CD4-positive, alpha-beta memory T cell (primary cell): ENCODE results near the gene CAMTA1. TPM values are rescaled to one million over a fixed set of nuclear protein-coding genes. Genes with fewer than 3 reads are reported as not detected.

Experiments used
- CTCF ChIA-PET: fragments of 350-600 bp; sonication (Branson Sonifier 250); formaldehyde crosslinking; loops from one replicate; lab custom pipeline; 2021; ENCODE audit warnings: inconsistent platforms; ENCODE audit not compliant: partially characterized antibody; lab: Charles Lee
- POLR2A ChIA-PET: fragments of 350-600 bp; sonication (Branson Sonifier 250); formaldehyde crosslinking; loops from one replicate; lab custom pipeline; 2021; ENCODE audit not compliant: partially characterized antibody; lab: Charles Lee
- DNase-seq, 5 donors: peaks; one replicate each; pipeline versions ENCODE4 v3.0.0 to v3.0.0-alpha.2; 2020 to 2022; ENCODE audit warnings: mixed read lengths in 1 of 5
- H3K27ac ChIP-seq: one replicate; pipeline ENCODE4 v1.7.0; 2013; ENCODE audit warnings: low read depth, low read length
- H3K27me3 ChIP-seq: 2 replicates; pipeline ENCODE4 v1.7.0; 2013; ENCODE audit warnings: mild to moderate bottlenecking, low read length, moderate library complexity; ENCODE audit not compliant: insufficient read depth
- H3K36me3 ChIP-seq: 2 replicates; pipeline ENCODE4 v1.7.0; 2013; ENCODE audit warnings: mild to moderate bottlenecking, low read length, moderate library complexity; ENCODE audit not compliant: insufficient read depth
- H3K4me1 ChIP-seq: 2 replicates; pipeline ENCODE4 v1.7.0; 2013; ENCODE audit warnings: mild to moderate bottlenecking, low read length, moderate library complexity; ENCODE audit not compliant: insufficient read depth
- H3K4me3 ChIP-seq, 2 donors: one replicate each; pipeline ENCODE4 v1.7.0; 2013; ENCODE audit warnings: low read length in 2 of 2, mild to moderate bottlenecking in 1 of 2
- H3K9me3 ChIP-seq, 2 donors: one replicate each; pipeline ENCODE4 v1.7.0; 2013; ENCODE audit warnings: low read length in 2 of 2, control low read depth in 1 of 2; ENCODE audit not compliant: control insufficient read depth in 1 of 2
- H3K27ac Mint-ChIP-seq, 7 donors: one replicate each; pipeline ENCODE4 v1.8.0; 2020 to 2021; ENCODE audit warnings: mixed read lengths in 7 of 7, mild to moderate bottlenecking in 6 of 7, inconsistent platforms in 3 of 7, moderate library complexity in 3 of 7
- H3K27me3 Mint-ChIP-seq, 2 donors: one replicate each; pipeline ENCODE4 v1.8.0; 2020 to 2021; ENCODE audit warnings: mixed read lengths in 2 of 2
- H3K36me3 Mint-ChIP-seq, 2 donors: one replicate each; pipeline ENCODE4 v1.8.0; 2020 to 2021; ENCODE audit warnings: mixed read lengths in 2 of 2, inconsistent platforms in 1 of 2, mild to moderate bottlenecking in 1 of 2
- H3K4me1 Mint-ChIP-seq, 4 donors: one replicate each; pipeline ENCODE4 v1.8.0; 2020 to 2021; ENCODE audit warnings: mixed read lengths in 4 of 4, mild to moderate bottlenecking in 1 of 4
- H3K4me3 Mint-ChIP-seq, 8 donors: one replicate each; pipeline ENCODE4 v1.8.0; 2020 to 2021; ENCODE audit warnings: mixed read lengths in 8 of 8, mild to moderate bottlenecking in 7 of 8, moderate library complexity in 6 of 8, inconsistent platforms in 3 of 8
- H3K9me3 Mint-ChIP-seq, 8 donors: one replicate each; pipeline ENCODE4 v1.8.0; 2020 to 2021; ENCODE audit warnings: mixed read lengths in 8 of 8, mild to moderate bottlenecking in 5 of 8, inconsistent platforms in 3 of 8, moderate library complexity in 1 of 8
- intact Hi-C: fragments of 100-400 bp; cut with micrococcal nuclease; formaldehyde crosslinking; loops from one replicate; pipeline ENCODE4 v1.15.1; 2023
- polyA plus RNA-seq, 2 donors: library from polyadenylated mRNA; unstranded; fragments of 300-500 nt; fragmentation: Illumina TruSeq; gene quantifications; one replicate each; pipeline ENCODE4 v1.2.3, GENCODE V29; 2021
- total RNA-seq, 2 experiments: library from RNA; stranded (reverse); gene quantifications; one replicate each; pipeline ENCODE4 v1.2.3, GENCODE V29; 2021

The CAMTA1 gene
- total and polyA plus RNA-seq, 4 experiments from 2014 or later: 39.1 to 118 (median 59.9) TPM

- CTCF ChIA-PET: no interaction called here
- no peak overlapping the region for H3K4me3 Mint-ChIP-seq
- no peak overlapping the region for H3K27ac Mint-ChIP-seq
Observed at GRCh38 chr1:7046891-7047290, 261.6 kb downstream of the CAMTA1 start.

DNA sequence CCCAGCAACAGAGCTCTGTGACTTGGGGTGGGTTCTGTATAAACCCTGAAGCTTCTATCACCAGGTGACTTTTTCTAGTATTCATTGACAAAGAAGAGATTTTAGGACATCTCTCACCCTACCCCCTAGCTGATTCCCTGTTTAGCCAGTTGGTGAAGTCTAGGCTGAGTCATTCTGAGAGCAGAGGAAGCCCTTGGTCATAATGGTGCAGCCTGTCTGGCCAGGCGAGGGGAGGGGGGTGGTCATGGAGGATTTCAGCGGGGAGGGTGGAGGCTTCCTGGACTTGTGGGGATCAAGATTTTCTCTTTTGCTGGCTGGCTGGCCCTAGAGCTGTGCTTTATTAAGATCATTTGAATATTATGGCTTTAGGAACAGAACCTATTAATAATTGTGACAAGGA, 262.6 kb downstream of the CAMTA1 start:
- no peaks in the 10 kb centered on the region for H3K27me3 ChIP-seq
- no peak overlapping the region for H3K27ac ChIP-seq
- CTCF ChIA-PET: interaction anchor here (1.5 kb wide), 1 partner anchor 22 kb away, joined by 4 read pairs; no protein-coding TSS in a partner anchor
- Mint-ChIP-seq H3K27me3 (peaks cover 7 to 15% of the 10 kb centered on the region in 2 donors), H3K4me1 (no peaks in the 10 kb centered on the region), H3K27ac (peak overlapping the region in 1 of 7 donors; percentile 13), H3K9me3 (peaks cover 0 to 2% (median 0%) of the 10 kb centered on the region in 8 donors), H3K4me3 (no peak overlapping the region), H3K36me3 (no peaks in the 10 kb centered on the region)
- no peak overlapping the region for H3K4me3 ChIP-seq
- no peaks in the 10 kb centered on the region for H3K4me1 ChIP-seq
- intact Hi-C loops: no loop called here
- POLR2A ChIA-PET: no interaction called here
- no peak for DNase-seq
- H3K36me3 ChIP-seq: no peaks in the 10 kb centered on the region
- no peaks in the 10 kb centered on the region for H3K9me3 ChIP-seq

More at GRCh38 chr1:7046891-7047290, 261.6 kb downstream of the CAMTA1 start:
- no peak for DNase-seq
- Mint-ChIP-seq H3K27me3 (peaks cover 4 to 10% of the 10 kb centered on the region in 2 donors), H3K36me3 (no peaks in the 10 kb centered on the region), H3K4me1 (no peaks in the 10 kb centered on the region), H3K9me3 (peaks cover 0 to 2% (median 0%) of the 10 kb centered on the region in 8 donors)
- Histone ChIP-seq H3K4me3 (no peak overlapping the region), H3K27ac (no peak overlapping the region), H3K4me1 (no peaks in the 10 kb centered on the region), H3K9me3 (no peaks in the 10 kb centered on the region), H3K27me3 (no peaks in the 10 kb centered on the region), H3K36me3 (no peaks in the 10 kb centered on the region)
- POLR2A ChIA-PET: no interaction called here
- intact Hi-C loops: no loop called here

- H3K4me1 Mint-ChIP-seq: no peaks in the 10 kb centered on the region
- Histone ChIP-seq H3K36me3 (no peaks in the 10 kb centered on the region), H3K4me3 (no peak overlapping the region), H3K27ac (no peak overlapping the region), H3K27me3 (no peaks in the 10 kb centered on the region), H3K9me3 (no peaks in the 10 kb centered on the region), H3K4me1 (no peaks in the 10 kb centered on the region)
- intact Hi-C loops: no loop called here
- no peak overlapping the region for H3K27ac Mint-ChIP-seq
- H3K27me3 Mint-ChIP-seq: peaks cover 11 to 17% of the 10 kb centered on the region in 2 donors
- H3K36me3 Mint-ChIP-seq: no peaks in the 10 kb centered on the region
- DNase-seq: no peak
- no peak overlapping the region for H3K4me3 Mint-ChIP-seq
- CTCF ChIA-PET: interaction anchor here (1.5 kb wide), 1 partner anchor 22 kb away, joined by 4 read pairs; no protein-coding TSS in a partner anchor
- POLR2A ChIA-PET: no interaction called here
- H3K9me3 Mint-ChIP-seq: peaks cover 0 to 2% (median 0%) of the 10 kb centered on the region in 8 donors
Observed at GRCh38 chr1:7048395-7048794, 263.1 kb downstream of the CAMTA1 start.

DNA sequence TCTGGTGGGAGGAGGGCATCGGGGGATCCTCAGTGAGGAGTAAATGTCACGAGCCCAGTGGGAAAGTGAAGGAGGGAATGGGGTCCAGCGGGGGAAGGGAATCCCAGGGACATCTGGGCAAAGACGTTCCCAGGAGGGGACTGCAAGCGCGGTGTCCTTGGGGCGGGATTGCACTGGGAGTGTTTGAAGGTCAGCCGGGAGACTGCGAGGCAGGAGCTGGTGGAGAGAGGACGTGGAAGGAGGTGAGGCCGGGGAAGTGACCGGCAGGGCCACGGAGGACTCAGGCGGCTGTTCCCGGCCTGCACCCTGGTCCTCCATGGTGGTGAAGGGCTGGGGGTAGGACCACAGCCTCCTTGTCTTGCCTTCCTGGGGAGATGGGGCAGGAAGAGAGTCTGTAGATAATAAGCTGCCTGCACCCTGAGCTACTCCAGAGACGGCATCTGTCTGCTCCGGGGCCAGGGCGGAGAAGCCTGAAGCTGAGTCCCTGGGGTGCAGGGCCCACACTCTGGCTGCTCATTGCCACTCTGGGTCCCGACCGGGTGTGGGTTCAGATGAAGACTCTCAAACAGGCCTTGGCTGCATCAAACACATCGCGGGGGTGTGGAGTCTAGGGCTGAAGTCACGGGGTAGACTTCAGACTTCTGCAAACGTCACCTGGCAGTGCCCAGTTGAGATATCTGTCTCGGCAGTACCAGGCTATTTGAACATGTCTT, 264.8 kb downstream of the CAMTA1 start:
- Mint-ChIP-seq H3K9me3 (peaks cover 0 to 2% (median 0%) of the 10 kb centered on the region in 8 donors), H3K27me3 (peaks cover 15 to 22% of the 10 kb centered on the region in 2 donors), H3K27ac (no peak overlapping the region), H3K4me1 (no peaks in the 10 kb centered on the region), H3K36me3 (no peaks in the 10 kb centered on the region), H3K4me3 (no peak overlapping the region)
- POLR2A ChIA-PET: no interaction called here
- intact Hi-C loops: no loop called here
- Histone ChIP-seq H3K36me3 (no peaks in the 10 kb centered on the region), H3K27me3 (no peaks in the 10 kb centered on the region), H3K4me3 (no peak overlapping the region), H3K9me3 (no peaks in the 10 kb centered on the region), H3K4me1 (no peaks in the 10 kb centered on the region), H3K27ac (no peak overlapping the region)
- DNase-seq: no peak
- CTCF ChIA-PET: no interaction called here

- H3K27me3 ChIP-seq: no peaks in the 10 kb centered on the region
- H3K36me3 Mint-ChIP-seq: no peaks in the 10 kb centered on the region
- intact Hi-C loops: no loop called here
- POLR2A ChIA-PET: no interaction called here
- H3K4me1 Mint-ChIP-seq: no peaks in the 10 kb centered on the region
- CTCF ChIA-PET: no interaction called here
- no peaks in the 10 kb centered on the region for H3K9me3 ChIP-seq
- H3K9me3 Mint-ChIP-seq: peaks cover 0 to 2% (median 0%) of the 10 kb centered on the region in 8 donors
- H3K27me3 Mint-ChIP-seq: peaks cover 16 to 21% of the 10 kb centered on the region in 2 donors
- no peaks in the 10 kb centered on the region for H3K36me3 ChIP-seq
- no peak overlapping the region for H3K4me3 ChIP-seq
- no peak overlapping the region for H3K4me3 Mint-ChIP-seq
- no peak for DNase-seq
- no peaks in the 10 kb centered on the region for H3K4me1 ChIP-seq
- no peak overlapping the region for H3K27ac Mint-ChIP-seq
- H3K27ac ChIP-seq: no peak overlapping the region
Observed at GRCh38 chr1:7050751-7051665, 265.8 kb downstream of the CAMTA1 start.

DNA sequence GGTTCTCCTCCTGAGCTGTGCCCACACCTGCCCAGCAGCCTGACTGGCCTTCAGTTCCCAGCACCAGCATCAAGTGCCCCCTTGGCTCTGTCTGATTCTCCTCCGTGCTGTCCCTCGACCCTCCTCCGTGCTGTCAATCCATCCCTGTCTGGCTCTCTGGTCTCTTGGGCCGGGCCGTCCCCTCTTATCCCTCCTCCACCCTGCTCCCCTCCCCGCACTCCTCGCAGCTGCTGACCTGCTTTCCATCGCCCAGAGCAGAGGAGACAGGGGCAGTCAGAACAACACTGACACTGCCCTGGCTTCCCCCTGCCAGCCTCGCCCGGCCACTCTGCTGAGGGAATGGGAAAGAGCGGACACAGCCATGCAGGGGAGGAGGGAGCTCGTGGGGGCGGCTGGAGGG, 267.4 kb downstream of the CAMTA1 start:
- Mint-ChIP-seq H3K27ac (no peak overlapping the region), H3K9me3 (peaks cover 0 to 2% (median 0%) of the 10 kb centered on the region in 8 donors), H3K27me3 (peaks cover 15 to 16% of the 10 kb centered on the region in 2 donors), H3K36me3 (no peaks in the 10 kb centered on the region), H3K4me3 (no peak overlapping the region), H3K4me1 (no peaks in the 10 kb centered on the region)
- intact Hi-C loops: no loop called here
- DNase-seq: no peak
- H3K9me3 ChIP-seq: no peaks in the 10 kb centered on the region
- no peaks in the 10 kb centered on the region for H3K36me3 ChIP-seq
- H3K4me1 ChIP-seq: no peaks in the 10 kb centered on the region
- POLR2A ChIA-PET: no interaction called here
- no peak overlapping the region for H3K4me3 ChIP-seq
- CTCF ChIA-PET: no interaction called here
- H3K27ac ChIP-seq: no peak overlapping the region
- no peaks in the 10 kb centered on the region for H3K27me3 ChIP-seq

DNA sequence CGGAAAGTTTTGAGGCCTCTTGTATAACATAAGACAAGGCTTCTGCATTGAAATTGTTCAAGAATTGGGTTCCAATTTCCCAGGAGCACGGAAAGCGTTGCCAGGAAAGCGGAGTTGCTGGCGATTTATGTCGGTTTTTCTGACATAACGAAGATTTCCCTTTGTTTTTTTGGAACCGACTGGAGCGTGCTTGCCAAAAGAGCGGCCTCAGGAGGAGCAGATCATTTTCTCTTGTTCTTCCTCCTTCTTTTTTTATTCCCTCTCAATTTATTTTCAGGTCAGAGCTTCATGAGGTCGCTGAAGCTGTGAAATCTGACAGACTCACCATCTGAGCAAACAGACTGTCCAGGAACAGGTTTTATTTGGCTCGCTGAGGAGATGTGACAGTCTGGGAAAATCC, 275.5 kb downstream of the CAMTA1 start:
- no peaks in the 10 kb centered on the region for H3K4me1 ChIP-seq
- H3K36me3 ChIP-seq: no peaks in the 10 kb centered on the region
- POLR2A ChIA-PET: no interaction called here
- no peak overlapping the region for H3K4me3 Mint-ChIP-seq
- no peak for DNase-seq
- no peaks in the 10 kb centered on the region for H3K9me3 Mint-ChIP-seq
- no peaks in the 10 kb centered on the region for H3K9me3 ChIP-seq
- H3K27me3 ChIP-seq: no peaks in the 10 kb centered on the region
- no peak overlapping the region for H3K4me3 ChIP-seq
- intact Hi-C loops: no loop called here
- H3K27ac ChIP-seq: no peak overlapping the region
- H3K36me3 Mint-ChIP-seq: no peaks in the 10 kb centered on the region
- CTCF ChIA-PET: interaction anchor here (1.9 kb wide), 1 partner anchor 10 kb away, joined by 5 read pairs; no protein-coding TSS in a partner anchor
- peaks cover 6 to 8% of the 10 kb centered on the region in 2 donors for H3K27me3 Mint-ChIP-seq
- H3K27ac Mint-ChIP-seq: no peak overlapping the region
- no peaks in the 10 kb centered on the region for H3K4me1 Mint-ChIP-seq
